T-cell (primary cell): ENCODE results near the gene FARSA. TPM values are rescaled to one million over a fixed set of nuclear protein-coding genes. Genes with fewer than 3 reads are reported as not detected.
A peak's percentile ranks its signal among the peaks of the same experiment; 100 is the strongest.

Source experiments
- ATAC-seq, 4 experiments: fragments of 200-7000 bp in 3 of 4; fragments of 150-1000 bp in 1 of 4; cut with Tn5 transposase; replicated peaks in 1 of 4; 1 replicate in 3 of 4; 2 replicates in 1 of 4; pipeline ENCODE4 v1.10.0; 2021; ENCODE audit warnings: moderate library complexity in 3 of 4, mild to moderate bottlenecking in 2 of 4, moderate number of reproducible peaks in 1 of 4
- CTCF ChIA-PET, 2 donors: fragments of 300-600 bp; sonication (Branson Sonifier 250); formaldehyde crosslinking; loops; one replicate each; lab custom pipeline; 2022; ENCODE audit warnings: antibody characterized with exemption in 2 of 2; lab: Charles Lee
- POLR2A ChIA-PET, 2 donors: fragments of 300-600 bp; sonication (Branson Sonifier 250); formaldehyde crosslinking; loops; one replicate each; lab custom pipeline; 2022; ENCODE audit warnings: antibody characterized with exemption in 2 of 2; lab: Charles Lee
- DNase-seq, 35 experiments: peaks; one replicate each; pipeline versions ENCODE4 v3.0.0 to v3.0.0-alpha.2; 2013 to 2023
- H3K27ac ChIP-seq: one replicate; pipeline ENCODE4 v1.5.1; 2013; ENCODE audit warnings: low read length
- H3K27me3 ChIP-seq, 2 experiments: replicated peaks in 1 of 2; 1 replicate in 1 of 2; 2 replicates in 1 of 2; pipeline versions ENCODE4 v1.6.1 to v1.7.0; 2013; ENCODE audit warnings: low read length in 1 of 2, mixed read lengths in 1 of 2; ENCODE audit not compliant: control insufficient read depth in 2 of 2, insufficient read depth in 2 of 2; ENCODE audit errors: extremely low read depth in 1 of 2
- H3K36me3 ChIP-seq, 2 donors: 1 replicate in 1 of 2; 2 replicates in 1 of 2; pipeline versions ENCODE4 v1.6.1 to v1.7.0; 2013; ENCODE audit warnings: low read length in 1 of 2; ENCODE audit not compliant: control insufficient read depth in 2 of 2, insufficient read depth in 1 of 2; ENCODE audit errors: extremely low read depth in 1 of 2
- H3K4me1 ChIP-seq, 2 experiments: 1 replicate in 1 of 2; 2 replicates in 1 of 2; pipeline versions ENCODE4 v1.6.1 to v1.7.0; 2013; ENCODE audit warnings: low read length in 2 of 2, mixed read lengths in 1 of 2; ENCODE audit not compliant: insufficient read depth in 2 of 2, control insufficient read depth in 1 of 2; ENCODE audit errors: extremely low read depth in 1 of 2
- H3K4me3 ChIP-seq, 2 donors: 1 replicate in 1 of 2; 2 replicates in 1 of 2; pipeline versions ENCODE4 v1.5.1 to v1.7.0; 2013; ENCODE audit warnings: mild to moderate bottlenecking in 2 of 2, low read length in 1 of 2, moderate library complexity in 1 of 2; ENCODE audit not compliant: control insufficient read depth in 1 of 2; ENCODE audit errors: extremely low read depth in 1 of 2
- H3K9me3 ChIP-seq: 2 replicates; pipeline ENCODE4 v1.7.0; 2013
- H3K27ac Mint-ChIP-seq, 2 donors: one replicate each; pipeline ENCODE4 v1.8.0; 2020 to 2021; ENCODE audit warnings: mild to moderate bottlenecking in 2 of 2, mixed read lengths in 2 of 2
- H3K27me3 Mint-ChIP-seq, 2 donors: one replicate each; pipeline ENCODE4 v1.8.0; 2021 to 2022; ENCODE audit warnings: mixed read lengths in 2 of 2
- H3K36me3 Mint-ChIP-seq: one replicate; pipeline ENCODE4 v1.8.0; 2021; ENCODE audit warnings: mixed read lengths
- H3K4me1 Mint-ChIP-seq, 3 donors: one replicate each; pipeline ENCODE4 v1.8.0; 2020 to 2022; ENCODE audit warnings: mixed read lengths in 3 of 3, mild to moderate bottlenecking in 1 of 3
- H3K4me3 Mint-ChIP-seq, 3 donors: one replicate each; pipeline ENCODE4 v1.8.0; 2020 to 2022; ENCODE audit warnings: mild to moderate bottlenecking in 3 of 3, mixed read lengths in 3 of 3, moderate library complexity in 3 of 3
- H3K9me3 Mint-ChIP-seq, 3 donors: one replicate each; pipeline ENCODE4 v1.8.0; 2020 to 2022; ENCODE audit warnings: mixed read lengths in 3 of 3
- WGBS: methylation state at CpG from one replicate; pipeline ENCODE4 v1.1.5; 2013; ENCODE audit warnings: missing lambda C conversion rate; ENCODE audit not compliant: insufficient coverage; 5-methylcytosine and 5-hydroxymethylcytosine counted together
- total RNA-seq, 35 experiments: library from RNA in 6 of 35; stranded (reverse) in 6 of 35; fragments of 120-200 nt in 1 of 35; gene quantifications; one replicate each; pipeline versions ENCODE4 v1.2.1 to v1.2.4 and lab custom pipeline; 2013 to 2026

Gene FARSA
- total RNA-seq, 5 donors from 2014 or later (not counting 1 experiment from before 2014, with no cell fraction given) = 28.3 to 86.2 (median 73.4) TPM

- Mint-ChIP-seq H3K27ac (no peak overlapping the region), H3K4me1 (no peaks in the 10 kb centered on the region), H3K9me3 (no peaks in the 10 kb centered on the region), H3K36me3 (peaks cover 16% of the 10 kb centered on the region), H3K4me3 (no peak overlapping the region), H3K27me3 (no peaks in the 10 kb centered on the region)
- Histone ChIP-seq H3K4me1 (no peaks in the 10 kb centered on the region), H3K4me3 (no peak overlapping the region), H3K27ac (no peak overlapping the region), H3K9me3 (no peaks in the 10 kb centered on the region), H3K27me3 (no peaks in the 10 kb centered on the region), H3K36me3 (peaks cover 16 to 42% of the 10 kb centered on the region in 2 donors)
- 29% methylated on average over 7 of the region's 10 CpGs for WGBS
- CTCF ChIA-PET = no interaction called here
- DNase-seq (no peak), ATAC-seq (no peak)
- POLR2A ChIA-PET = interaction anchor here (0.5 to 0.6 kb wide), 2 partner anchors 28 to 53 kb away, joined by 5 read pairs; no protein-coding TSS in a partner anchor
Observed at GRCh38 chr19:12899891-12900518, 33.5 kb downstream of the FARSA start.

- Mint-ChIP-seq H3K4me1 (peaks cover 9 to 12% (median 10%) of the 10 kb centered on the region in 3 donors), H3K36me3 (peaks cover 34% of the 10 kb centered on the region), H3K27ac (no peak overlapping the region), H3K4me3 (no peak overlapping the region), H3K9me3 (no peaks in the 10 kb centered on the region), H3K27me3 (no peaks in the 10 kb centered on the region)
- H3K4me3 ChIP-seq = no peak overlapping the region
- peaks cover 6 to 9% of the 10 kb centered on the region in 2 experiments for H3K4me1 ChIP-seq
- ChIA-PET CTCF (no interaction called here), POLR2A (no interaction called here)
- no peaks in the 10 kb centered on the region for H3K27me3 ChIP-seq
- 95% methylated on average over 16 of the region's 17 CpGs for WGBS
- H3K27ac ChIP-seq = no peak overlapping the region
- H3K9me3 ChIP-seq = no peaks in the 10 kb centered on the region
- no peak for DNase-seq
- no peak for ATAC-seq
- peaks cover 19 to 56% of the 10 kb centered on the region in 2 donors for H3K36me3 ChIP-seq
Observed at GRCh38 chr19:12896460-12896859, 37.1 kb downstream of the FARSA start.

- no peak overlapping the region for H3K27ac ChIP-seq
- WGBS = 100% methylated on average over 3 of the region's 5 CpGs
- H3K4me1 Mint-ChIP-seq = peaks cover 23 to 29% (median 23%) of the 10 kb centered on the region in 3 donors
- DNase-seq (no peak), ATAC-seq (no peak)
- no peaks in the 10 kb centered on the region for H3K9me3 ChIP-seq
- H3K36me3 Mint-ChIP-seq = peaks cover 33% of the 10 kb centered on the region
- H3K27me3 ChIP-seq = no peaks in the 10 kb centered on the region
- no peaks in the 10 kb centered on the region for H3K27me3 Mint-ChIP-seq
- peaks cover 14 to 43% of the 10 kb centered on the region in 2 donors for H3K36me3 ChIP-seq
- no peak overlapping the region for H3K27ac Mint-ChIP-seq
- ChIA-PET POLR2A (no interaction called here), CTCF (interaction anchor here in 1 of 2 donors (0.6 kb wide), 1 partner anchor 23 kb away, joined by 4 read pairs; no protein-coding TSS in a partner anchor)
- H3K4me3 Mint-ChIP-seq = peak overlapping the region; percentile 41 to 95 (median 50)
- H3K4me3 ChIP-seq = no peak overlapping the region
- no peaks in the 10 kb centered on the region for H3K9me3 Mint-ChIP-seq
- peaks cover 10 to 19% of the 10 kb centered on the region in 2 experiments for H3K4me1 ChIP-seq
Observed at GRCh38 chr19:12893582-12893981, 39.9 kb downstream of the FARSA start.

- Histone ChIP-seq H3K9me3 (no peaks in the 10 kb centered on the region), H3K4me3 (peak overlapping the region; percentile 74 to 82), H3K27ac (peak overlapping the region; percentile 63), H3K27me3 (no peaks in the 10 kb centered on the region), H3K4me1 (peaks cover 10 to 19% of the 10 kb centered on the region in 2 experiments), H3K36me3 (peaks cover 9 to 24% of the 10 kb centered on the region in 2 donors)
- peaks cover 23 to 29% (median 23%) of the 10 kb centered on the region in 3 donors for H3K4me1 Mint-ChIP-seq
- H3K27me3 Mint-ChIP-seq = no peaks in the 10 kb centered on the region
- DNase-seq (no peak), ATAC-seq (no peak)
- 9% methylated on average over 20 of the region's 26 CpGs for WGBS
- ChIA-PET POLR2A (interaction anchor here in 1 of 2 donors (1.1 kb wide), 2 partner anchors 10 to 154 kb away, joined by 4 to 5 read pairs; partner anchors contain the start of gene GET3), CTCF (interaction anchor here (0.5 to 1.5 kb wide), 7 partner anchors 21 to 219 kb away, joined by 3 to 8 read pairs (median 4); partner anchors contain the start of gene SYCE2 (in 1 of the 2))
- peak overlapping the region; percentile 92 to 94 for H3K27ac Mint-ChIP-seq
- H3K4me3 Mint-ChIP-seq = peak overlapping the region; percentile 95 to 99 (median 97)
- peaks cover 24% of the 10 kb centered on the region for H3K36me3 Mint-ChIP-seq
- no peaks in the 10 kb centered on the region for H3K9me3 Mint-ChIP-seq
Observed at GRCh38 chr19:12891553-12892021, 41.9 kb downstream of the FARSA start.

- DNase-seq (peak; percentile 86 to 98 (median 96)), ATAC-seq (peak; percentile 89 to 97 (median 96))
- no peaks in the 10 kb centered on the region for H3K9me3 ChIP-seq
- Mint-ChIP-seq H3K27ac (peak within 1 kb of the TSS; percentile 92 to 94), H3K9me3 (no peaks in the 10 kb centered on the region), H3K4me3 (peak within 1 kb of the TSS; percentile 95 to 99 (median 97)), H3K27me3 (no peaks in the 10 kb centered on the region), H3K4me1 (peaks cover 27 to 33% (median 27%) of the 10 kb centered on the region in 3 donors), H3K36me3 (peaks cover 24% of the 10 kb centered on the region)
- ChIA-PET CTCF (interaction anchor here (0.5 to 1.5 kb wide), 13 partner anchors 22 to 1896 kb away, joined by 3 to 8 read pairs (median 3); partner anchors contain the start of genes CALR (in 1 of the 2), FARSA (in 1 of the 2) and SYCE2 (in 1 of the 2)), POLR2A (interaction anchor here (0.6 to 1.1 kb wide), 8 partner anchors 8 to 154 kb away, joined by 3 to 9 read pairs (median 4); partner anchors contain the start of genes GET3 (in 1 of the 2) and SYCE2 (in 1 of the 2))
- H3K27me3 ChIP-seq = no peaks in the 10 kb centered on the region
- H3K27ac ChIP-seq = peak within 1 kb of the TSS; percentile 63
- H3K4me3 ChIP-seq = peak within 1 kb of the TSS; percentile 74 to 82
- peaks cover 5 to 18% of the 10 kb centered on the region in 2 donors for H3K36me3 ChIP-seq
- peaks cover 10 to 23% of the 10 kb centered on the region in 2 experiments for H3K4me1 ChIP-seq
- under 1% methylated on average over 48 of the region's 49 CpGs for WGBS
Observed at GRCh38 chr19:12890787-12891552, 42.5 kb downstream of the FARSA start, which contains the start of gene GCDH. TSS of gene GCDH (plus strand) at chr19:12891160. CDS start at chr19:12891305, 145 bp downstream.
